GM12878 (cell line): Measurements from ENCODE around the gene ACOX1. TPM values are rescaled to one million over a fixed set of nuclear protein-coding genes. Genes with fewer than 3 reads are reported as not detected.

Experiments
- ATAC-seq: fragments of 200-7000 bp; cut with Tn5 transposase; 3 replicates; pipeline ENCODE4 v1.9.1; 2020; ENCODE audit warnings: mild to moderate bottlenecking, moderate library complexity
- BruUV-seq: library from RNA; stranded (reverse); fragments of 400-500 nt; replicated peaks from 2 replicates; lab custom pipeline; 2021; lab: Mats Ljungman, UMichigan
- CTCF ChIA-PET: fragments of 300-600 bp; sonication (Branson Sonifier 250); formaldehyde crosslinking; extraction: SDS; loops from one replicate; lab custom pipeline; 2021; ENCODE audit warnings: inconsistent platforms; lab: Yijun Ruan, JAX
- POLR2A ChIA-PET: fragments of 350-600 bp; formaldehyde crosslinking; extraction: SDS; loops from one replicate; lab custom pipeline; 2021; ENCODE audit warnings: inconsistent platforms; lab: Charles Lee
- RAD21 ChIA-PET: fragments of 300-600 bp; sonication (Branson Sonifier 250); formaldehyde crosslinking; loops from one replicate; lab custom pipeline; 2023; ENCODE audit warnings: antibody characterized with exemption; ENCODE audit not compliant: unreplicated experiment; lab: Charles Lee
- SMC1A ChIA-PET: fragments of 300-600 bp; sonication (Branson Sonifier 250); formaldehyde crosslinking; loops from one replicate; lab custom pipeline; 2023; ENCODE audit not compliant: unreplicated experiment, uncharacterized antibody; lab: Charles Lee
- DNase-seq: peaks from one replicate; pipeline ENCODE4 v3.0.0-alpha.2; 2011; ENCODE audit warnings: low read depth, low spot score
- FAIRE-seq: peaks from 3 replicates; lab custom pipeline; 2011; peaks lifted over from hg19 to GRCh38; lab: Jason Lieb, UNC
- H2AFZ ChIP-seq: 2 replicates; pipeline ENCODE4 v1.6.0; 2011; ENCODE audit warnings: low read depth, low read length, control low read depth; ENCODE audit not compliant: control insufficient read depth
- H3K27ac ChIP-seq: 2 replicates; pipeline ENCODE4 v1.5.1; 2011; ENCODE audit warnings: control low read depth; ENCODE audit not compliant: control insufficient read depth, insufficient read depth
- H3K27me3 ChIP-seq, 2 experiments: replicated peaks in 1 of 2; 2 replicates each; pipeline versions ENCODE4 v1.6.0 to v1.6.1; 2011; ENCODE audit warnings: low read length in 1 of 2; ENCODE audit not compliant: control insufficient read depth in 2 of 2, insufficient read depth in 2 of 2
- H3K36me3 ChIP-seq, 2 experiments: 2 replicates each; pipeline ENCODE4 v1.5.1; 2011; ENCODE audit warnings: low read length in 1 of 2; ENCODE audit not compliant: control insufficient read depth in 2 of 2, insufficient read depth in 2 of 2
- H3K4me1 ChIP-seq: 2 replicates; pipeline ENCODE4 v1.6.1; 2011; ENCODE audit warnings: mild to moderate bottlenecking, low read length, moderate library complexity, mixed read lengths; ENCODE audit not compliant: control insufficient read depth, insufficient read depth
- H3K4me2 ChIP-seq: 2 replicates; pipeline ENCODE4 v1.6.0; 2011; ENCODE audit warnings: control low read depth; ENCODE audit not compliant: control insufficient read depth, insufficient read depth
- H3K4me3 ChIP-seq: fragments of 200-600 bp; sonication (generic); 2 replicates; pipeline ENCODE4 v1.5.1; 2016
- H3K79me2 ChIP-seq: 2 replicates; pipeline ENCODE4 v1.6.0; 2011; ENCODE audit warnings: low read length; ENCODE audit not compliant: control insufficient read depth, insufficient read depth
- H3K9ac ChIP-seq: 2 replicates; pipeline ENCODE4 v1.8.0; 2011; ENCODE audit warnings: low read length, control low read depth, mixed read lengths; ENCODE audit not compliant: control insufficient read depth, insufficient read depth
- H3K9me3 ChIP-seq: replicated peaks from 3 replicates; pipeline ENCODE4 v1.5.1; 2011; ENCODE audit warnings: mild to moderate bottlenecking, low read length; ENCODE audit not compliant: control insufficient read depth, insufficient read depth
- H4K20me1 ChIP-seq: 2 replicates; pipeline ENCODE4 v1.6.0; 2011; ENCODE audit not compliant: control insufficient read depth, insufficient read depth
- ATF7 ChIP-seq: fragments of 450-650 bp; IDR thresholded peaks from 2 replicates; pipeline ENCODE4 v1.6.1; 2016; ENCODE audit warnings: low read depth, mild to moderate bottlenecking
- BCL11A ChIP-seq: IDR thresholded peaks from 2 replicates; pipeline ENCODE4 v1.6.1; 2011; ENCODE audit warnings: low read depth, low read length
- ETV6 ChIP-seq, 2 experiments: fragments of 450-650 bp in 1 of 2; IDR thresholded peaks in 1 of 2; conservative IDR thresholded peaks in 1 of 2; 2 replicates each; pipeline ENCODE4 v1.6.1; 2014; ENCODE audit warnings: antibody characterized with exemption in 1 of 2, borderline replicate concordance in 1 of 2, low read depth in 1 of 2, mild to moderate bottlenecking in 1 of 2, moderate library complexity in 1 of 2
- KAT2A ChIP-seq: conservative IDR thresholded peaks from 2 replicates; pipeline ENCODE4 v1.6.1; 2011; ENCODE audit warnings: low read depth, low read length; ENCODE audit not compliant: control insufficient read depth
- SIN3A ChIP-seq: IDR thresholded peaks from 2 replicates; pipeline ENCODE4 v1.6.1; 2012; ENCODE audit warnings: low read depth, low read length, improper control_type of control experiment
- YBX1 ChIP-seq: fragments of 450-650 bp; IDR thresholded peaks from 2 replicates; pipeline ENCODE4 v1.6.1; 2016; ENCODE audit warnings: antibody characterized with exemption
- WGBS: methylation state at CpG from one replicate; pipeline ENCODE4 v1.1.6; 2016; ENCODE audit warnings: low lambda C conversion rate; ENCODE audit not compliant: insufficient replicate concordance, insufficient coverage; ENCODE audit errors: missing lambda C conversion rate; 5-methylcytosine and 5-hydroxymethylcytosine counted together
- in situ Hi-C: fragments of 300-500 bp; cut with MboI; formaldehyde crosslinking; loops from 9 replicates; pipeline ENCODE4 v1.14.3; 2018; ENCODE audit warnings: mixed read lengths
- intact Hi-C: fragments of 100-400 bp; cut with micrococcal nuclease; formaldehyde crosslinking; loops from one replicate; pipeline ENCODE4 v1.14.2; 2022; ENCODE audit not compliant: unreplicated experiment
- polyA plus RNA-seq, 11 experiments: library from polyadenylated mRNA; depleted of rRNA in 4 of 11; unstranded in 6 of 11; stranded (reverse) in 5 of 11; fragments of >200 nt; fragmentation: Nextera tagmentation in 4 of 11; fragmentation: Illumina TruSeq in 1 of 11; extraction: Ambion mirVana in 4 of 11; extraction: Trizol in 1 of 11; gene quantifications; 1 replicate in 1 of 11; 2 replicates in 10 of 11; pipeline versions ENCODE4 v1.2.1 to v1.2.3, GENCODE V29; 2011 to 2016; ENCODE audit warnings: inconsistent platforms in 2 of 11, missing spikeins in 2 of 11, low read depth in 1 of 11
- total RNA-seq, 4 experiments: library from RNA; depleted of rRNA in 3 of 4; stranded (reverse); fragments of >200 nt in 3 of 4; fragmentation: Illumina TruSeq in 1 of 4; extraction: Trizol in 1 of 4; gene quantifications; 2 replicates each; pipeline versions ENCODE4 v1.2.1 to v1.2.3, GENCODE V29; 2013 to 2021
- TF ChIP-seq, protein P1 (sequence below): fragments of 450-650 bp; IDR thresholded peaks from 2 replicates; pipeline ENCODE4 v1.6.1; 2016; ENCODE audit warnings: mild to moderate bottlenecking
- TF ChIP-seq, protein P2 (sequence below): fragments of 450-650 bp; IDR thresholded peaks from 2 replicates; pipeline ENCODE4 v1.6.1; 2017; ENCODE audit warnings: mild to moderate bottlenecking

ACOX1 gene
- total and polyA plus RNA-seq, 10 of the 15 experiments (the other 5 are each of a cell fraction or from before 2014, with no cell fraction given): 6.5 to 26.2 (median 21.6) TPM

DNA sequence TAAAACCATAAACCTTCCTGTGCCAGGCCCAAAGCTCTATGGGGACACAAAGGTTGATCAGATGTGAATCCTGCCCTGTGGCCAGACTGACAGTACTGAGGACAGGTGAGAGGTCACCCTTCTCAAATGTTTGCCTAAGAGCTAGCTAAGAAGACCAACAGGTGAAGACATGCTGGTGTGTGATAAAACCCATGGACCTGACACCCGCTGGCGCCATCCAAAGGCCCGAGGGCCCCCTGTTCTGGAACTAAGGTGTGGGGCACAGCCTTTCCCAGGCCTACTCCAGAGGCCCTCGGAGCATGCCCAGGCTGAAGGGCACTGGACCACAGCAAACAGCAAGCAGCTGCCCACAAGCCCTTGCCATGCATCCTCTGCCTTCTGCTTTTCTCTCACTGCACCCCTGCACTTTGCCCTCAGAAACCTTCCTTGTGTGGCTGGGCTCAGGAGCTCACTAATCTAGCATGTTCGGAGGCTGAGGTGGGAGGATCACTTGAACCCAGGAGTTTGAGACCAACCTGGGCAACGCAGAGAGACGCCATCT lies 16.5 kb upstream of the ACOX1 start:
- no peak overlapping the region for H3K4me3 ChIP-seq
- H3K4me1 ChIP-seq: peaks cover 25% of the 10 kb centered on the region
- ChIA-PET CTCF (interaction anchor here (0.6 to 10.7 kb wide), 3 partner anchors 17 to 188 kb away, joined by 3 to 70 read pairs (median 3); partner anchors contain the start of genes ACOX1 and TEN1), RAD21 (interaction anchor here (1.4 to 1.8 kb wide), 2 partner anchors 9 to 90 kb away, joined by 3 read pairs; partner anchors contain the start of gene MRPL38), POLR2A (interaction anchor here (0.6 to 2.9 kb wide), 2 partner anchors 13 to 15 kb away, joined by 3 to 24 read pairs; no protein-coding TSS in a partner anchor), SMC1A (interaction anchor here (0.9 to 1.9 kb wide), 2 partner anchors 11 to 92 kb away, joined by 3 to 6 read pairs; no protein-coding TSS in a partner anchor)
- in situ Hi-C loops (no loop called here), intact Hi-C loops (loop anchor here (5.0 kb wide), 1 partner anchor 53 kb away; the partner anchor contains the start of gene FBF1)
- H3K36me3 ChIP-seq: peaks cover 3 to 4% of the 10 kb centered on the region in 2 experiments; a peak in 3 of 4 replicates
- H3K27me3 ChIP-seq: no peaks in the 10 kb centered on the region
- no peaks in the 10 kb centered on the region for H3K9me3 ChIP-seq
- no TSS peak for BruUV-seq
- ATAC-seq: no peak
- no peaks in the 10 kb centered on the region for H3K79me2 ChIP-seq
- no peaks in the 10 kb centered on the region for H4K20me1 ChIP-seq
- no peak for TF ChIP-seq YBX1
- no peak overlapping the region for H3K9ac ChIP-seq
- WGBS: 98% methylated on average over 7 of the region's 7 CpGs
- no peak overlapping the region for H3K4me2 ChIP-seq
- no peak for FAIRE-seq
- no peak overlapping the region for H2AFZ ChIP-seq
- no peak for DNase-seq
- H3K27ac ChIP-seq: no peak overlapping the region

DNA sequence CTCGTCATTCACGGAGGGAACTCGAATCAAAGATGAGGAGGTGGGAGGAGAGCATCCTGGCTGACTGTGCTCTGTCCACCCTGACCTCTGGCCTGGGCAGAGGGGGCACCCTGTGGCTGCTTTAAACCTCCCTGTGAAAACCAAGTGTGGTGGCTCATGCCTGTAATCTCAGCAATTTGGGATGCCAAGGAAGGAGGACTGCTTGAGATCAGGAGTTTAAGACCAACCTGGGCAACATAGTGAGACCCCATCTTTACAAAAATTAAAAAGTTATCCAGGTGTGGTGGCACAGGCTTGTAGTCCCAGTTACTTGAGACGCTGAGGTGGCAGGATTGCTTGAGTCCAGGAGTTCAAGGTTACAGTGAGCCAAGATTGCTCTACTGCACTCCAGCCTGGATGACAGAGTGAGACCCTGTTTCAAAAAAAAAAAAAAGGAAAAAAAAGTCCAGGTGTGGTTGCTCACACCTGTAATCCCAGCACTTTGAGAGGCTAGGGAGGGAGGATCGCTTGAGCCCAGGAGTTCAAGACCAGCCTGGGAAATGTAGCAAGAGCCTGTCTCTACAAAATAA lies 15.9 kb upstream of the ACOX1 start:
- Histone ChIP-seq H3K4me3 (no peak overlapping the region), H3K9ac (no peak overlapping the region)
- ChIA-PET CTCF (interaction anchor here (0.6 kb wide), 1 partner anchor 189 kb away, joined by 3 read pairs; no protein-coding TSS in a partner anchor), SMC1A (interaction anchor here (0.9 kb wide), 1 partner anchor 11 kb away, joined by 3 read pairs; no protein-coding TSS in a partner anchor), POLR2A (interaction anchor here (2.9 kb wide), 1 partner anchor 14 kb away, joined by 24 read pairs; no protein-coding TSS in a partner anchor)
- no TSS peak for BruUV-seq
- TF ChIP-seq, protein P1, sequence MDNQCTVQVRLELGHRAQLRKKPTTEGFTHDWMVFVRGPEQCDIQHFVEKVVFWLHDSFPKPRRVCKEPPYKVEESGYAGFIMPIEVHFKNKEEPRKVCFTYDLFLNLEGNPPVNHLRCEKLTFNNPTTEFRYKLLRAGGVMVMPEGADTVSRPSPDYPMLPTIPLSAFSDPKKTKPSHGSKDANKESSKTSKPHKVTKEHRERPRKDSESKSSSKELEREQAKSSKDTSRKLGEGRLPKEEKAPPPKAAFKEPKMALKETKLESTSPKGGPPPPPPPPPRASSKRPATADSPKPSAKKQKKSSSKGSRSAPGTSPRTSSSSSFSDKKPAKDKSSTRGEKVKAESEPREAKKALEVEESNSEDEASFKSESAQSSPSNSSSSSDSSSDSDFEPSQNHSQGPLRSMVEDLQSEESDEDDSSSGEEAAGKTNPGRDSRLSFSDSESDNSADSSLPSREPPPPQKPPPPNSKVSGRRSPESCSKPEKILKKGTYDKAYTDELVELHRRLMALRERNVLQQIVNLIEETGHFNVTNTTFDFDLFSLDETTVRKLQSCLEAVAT: no peak
- TF ChIP-seq ETV6 (conservative IDR thresholded peaks at IDR 0.05 in 1 of 2, IDR thresholded peaks at IDR 0.05 in 1 of 2; ENCODE audit: borderline replicate concordance in 1 of 2, low read depth in 1 of 2): no peak
- no peak for TF ChIP-seq KAT2A
- TF ChIP-seq ATF7: no peak
- TF ChIP-seq BCL11A: no peak
- TF ChIP-seq, protein P2, sequence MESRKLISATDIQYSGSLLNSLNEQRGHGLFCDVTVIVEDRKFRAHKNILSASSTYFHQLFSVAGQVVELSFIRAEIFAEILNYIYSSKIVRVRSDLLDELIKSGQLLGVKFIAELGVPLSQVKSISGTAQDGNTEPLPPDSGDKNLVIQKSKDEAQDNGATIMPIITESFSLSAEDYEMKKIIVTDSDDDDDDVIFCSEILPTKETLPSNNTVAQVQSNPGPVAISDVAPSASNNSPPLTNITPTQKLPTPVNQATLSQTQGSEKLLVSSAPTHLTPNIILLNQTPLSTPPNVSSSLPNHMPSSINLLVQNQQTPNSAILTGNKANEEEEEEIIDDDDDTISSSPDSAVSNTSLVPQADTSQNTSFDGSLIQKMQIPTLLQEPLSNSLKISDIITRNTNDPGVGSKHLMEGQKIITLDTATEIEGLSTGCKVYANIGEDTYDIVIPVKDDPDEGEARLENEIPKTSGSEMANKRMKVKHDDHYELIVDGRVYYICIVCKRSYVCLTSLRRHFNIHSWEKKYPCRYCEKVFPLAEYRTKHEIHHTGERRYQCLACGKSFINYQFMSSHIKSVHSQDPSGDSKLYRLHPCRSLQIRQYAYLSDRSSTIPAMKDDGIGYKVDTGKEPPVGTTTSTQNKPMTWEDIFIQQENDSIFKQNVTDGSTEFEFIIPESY: no peak
- no peak for TF ChIP-seq SIN3A
- TF ChIP-seq, all 136 proteins: peak for 0
- H3K36me3 ChIP-seq: peaks cover 3 to 4% of the 10 kb centered on the region in 2 experiments; a peak in 3 of 4 replicates
- H4K20me1 ChIP-seq: no peaks in the 10 kb centered on the region
- FAIRE-seq: no peak
- intact Hi-C loops (loop anchor here (5.0 kb wide), 1 partner anchor 53 kb away; the partner anchor contains the start of gene FBF1), in situ Hi-C loops (no loop called here)
- no peak overlapping the region for H3K27ac ChIP-seq
- no peaks in the 10 kb centered on the region for H3K9me3 ChIP-seq
- no peak for DNase-seq
- no peaks in the 10 kb centered on the region for H3K27me3 ChIP-seq
- WGBS: 76% methylated on average over 5 of the region's 5 CpGs
- H3K4me2 ChIP-seq: no peak overlapping the region
- no peak overlapping the region for H2AFZ ChIP-seq
- H3K79me2 ChIP-seq: no peaks in the 10 kb centered on the region
- no peak for ATAC-seq
- RAD21 ChIA-PET: no interaction called here
- H3K4me1 ChIP-seq: peaks cover 25% of the 10 kb centered on the region
